ENCODE results near the gene FRS3.

Gene FRS3

GRCh38 chr6:41741625-41742490 is 37.8 kb downstream of the FRS3 start:
- no peak for DNase-seq (ENCODE audit: low read depth)

DNA sequence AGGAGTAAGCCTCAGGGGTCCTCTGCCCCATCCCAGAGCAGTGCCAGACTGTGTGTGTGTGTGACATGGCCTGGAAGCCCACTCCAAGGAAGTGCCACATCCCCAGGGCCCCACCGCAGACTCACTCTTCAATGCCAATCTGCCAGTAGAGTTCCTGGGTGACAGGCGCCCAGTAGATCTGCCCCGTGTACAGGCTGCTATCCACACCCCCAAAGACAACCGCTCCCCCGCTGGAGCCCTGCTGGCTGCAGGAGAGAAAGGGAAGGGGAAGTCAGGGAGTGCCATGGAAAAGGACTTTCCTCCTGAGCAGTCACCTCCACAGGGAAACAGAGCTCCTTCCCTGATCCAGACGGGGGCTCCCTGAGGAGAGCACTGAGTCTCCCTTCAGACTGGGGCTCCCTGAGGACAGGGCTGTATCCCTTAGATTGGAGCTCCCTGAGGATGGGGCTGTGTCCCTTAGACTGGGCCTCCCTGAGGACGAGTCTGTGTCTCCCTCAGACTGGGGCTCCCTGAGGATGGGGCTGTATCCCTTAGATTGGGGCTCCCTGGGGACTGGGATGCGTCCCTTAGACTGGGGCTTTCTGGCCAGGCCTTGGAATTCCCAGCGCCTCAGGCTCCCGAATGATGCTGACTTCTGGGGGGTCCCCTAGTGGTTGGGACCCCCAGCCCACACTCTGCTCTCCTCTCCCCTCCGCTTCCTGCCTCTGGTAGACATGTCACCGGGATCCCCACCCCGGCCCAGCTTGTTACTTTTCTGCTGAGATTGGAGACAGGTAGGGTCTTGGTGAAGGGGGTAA is 39.1 kb downstream of the FRS3 start:
- no peak for DNase-seq (ENCODE audit: low read depth)

- no peak for DNase-seq (ENCODE audit: low read depth)
Measured at GRCh38 chr6:41739041-41739440, 40.7 kb downstream of the FRS3 start.

GRCh38 chr6:41737591-41738130 is 42.0 kb downstream of the FRS3 start:
- no peak for DNase-seq (ENCODE audit: low read depth)

GRCh38 chr6:41736800-41737555 is 42.7 kb downstream of the FRS3 start:
- no peak for DNase-seq (ENCODE audit: low read depth)

GRCh38 chr6:41736186-41736733 is 43.4 kb downstream of the FRS3 start:
- no peak for DNase-seq (ENCODE audit: low read depth)

DNA sequence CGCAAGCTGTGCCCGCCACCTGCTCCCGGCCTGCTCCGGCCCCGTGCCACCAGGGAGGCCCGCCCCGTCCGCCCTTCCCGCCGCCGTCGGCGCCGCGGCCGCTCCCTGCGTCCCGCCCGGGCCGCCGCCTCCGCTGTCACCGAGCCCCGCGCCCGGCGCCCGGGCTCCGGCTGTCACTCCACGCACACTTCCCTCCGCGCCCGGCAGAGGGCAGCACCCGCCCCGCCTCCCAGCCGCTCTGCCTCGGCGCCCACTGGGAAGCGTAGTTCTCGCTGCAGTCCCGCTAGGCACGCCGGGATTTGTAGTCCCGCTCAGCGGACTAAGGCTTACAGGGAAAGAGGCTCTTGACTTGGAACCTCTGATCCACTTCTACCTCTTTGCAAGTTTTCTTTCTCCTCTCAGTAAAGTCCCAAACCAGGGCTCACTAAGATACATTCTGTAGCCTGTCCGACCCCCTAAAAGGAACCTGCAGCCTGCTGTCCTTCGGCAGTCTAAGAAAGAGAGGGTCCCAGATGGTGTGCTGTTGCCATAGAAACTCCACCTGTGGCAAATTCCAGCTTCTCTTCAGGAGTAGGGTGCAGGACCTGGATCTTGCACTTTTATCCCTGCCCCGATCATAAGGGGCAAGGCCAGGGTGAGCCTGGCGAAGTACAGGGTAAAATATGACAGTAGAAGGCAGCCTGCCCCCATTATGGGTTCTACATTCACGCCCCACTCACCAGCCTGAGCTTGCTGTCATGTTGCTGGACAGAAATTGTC is 44.1 kb downstream of the FRS3 start, which contains the start of gene TFEB:
TFEB (minus strand) TSS at position 182 of the 759 bp plus-strand sequence. CDS start 44,395 bp downstream, outside the sequence.
- peak; percentile 94 for DNase-seq (ENCODE audit: low read depth)

DNA sequence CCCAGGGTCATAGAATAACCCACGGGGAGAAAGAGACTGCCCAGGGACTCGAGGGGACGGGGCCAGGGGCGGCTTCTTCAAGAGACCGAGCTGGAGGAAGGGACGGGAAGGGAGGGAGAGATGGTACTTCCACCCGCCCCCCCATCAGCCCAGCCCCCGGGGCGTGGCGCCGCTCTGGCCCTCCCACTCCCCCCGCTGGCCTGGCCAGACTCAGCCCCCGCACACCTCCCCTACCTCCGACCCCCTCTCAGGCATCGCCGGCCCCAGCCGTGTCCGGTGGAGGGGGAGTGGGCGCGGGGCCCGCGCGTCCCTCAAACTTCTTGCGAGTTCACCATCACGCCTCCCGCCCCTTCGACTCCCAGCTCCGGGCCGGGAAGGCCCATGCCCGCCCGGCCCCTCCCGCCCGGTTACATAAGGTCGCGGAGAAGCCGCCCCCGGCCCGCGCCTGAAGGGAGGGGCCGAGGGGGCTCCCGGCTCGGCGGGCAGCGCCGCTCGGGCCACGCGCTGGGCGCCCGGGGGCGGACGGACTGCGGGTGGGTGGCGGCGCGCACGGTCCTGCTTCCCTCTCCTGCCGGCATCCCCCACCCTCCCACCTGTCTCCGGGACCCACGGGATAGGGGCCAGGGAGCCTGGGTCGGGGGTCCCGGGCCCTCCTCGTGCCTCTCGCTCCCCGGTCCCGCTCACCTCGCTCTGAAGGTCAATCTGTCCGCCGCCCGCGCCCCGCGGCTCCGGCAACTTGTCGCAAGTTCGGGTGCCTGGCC is 44.9 kb downstream of the FRS3 start:
- DNase-seq (ENCODE audit: low read depth) = peak; percentile 61

DNA sequence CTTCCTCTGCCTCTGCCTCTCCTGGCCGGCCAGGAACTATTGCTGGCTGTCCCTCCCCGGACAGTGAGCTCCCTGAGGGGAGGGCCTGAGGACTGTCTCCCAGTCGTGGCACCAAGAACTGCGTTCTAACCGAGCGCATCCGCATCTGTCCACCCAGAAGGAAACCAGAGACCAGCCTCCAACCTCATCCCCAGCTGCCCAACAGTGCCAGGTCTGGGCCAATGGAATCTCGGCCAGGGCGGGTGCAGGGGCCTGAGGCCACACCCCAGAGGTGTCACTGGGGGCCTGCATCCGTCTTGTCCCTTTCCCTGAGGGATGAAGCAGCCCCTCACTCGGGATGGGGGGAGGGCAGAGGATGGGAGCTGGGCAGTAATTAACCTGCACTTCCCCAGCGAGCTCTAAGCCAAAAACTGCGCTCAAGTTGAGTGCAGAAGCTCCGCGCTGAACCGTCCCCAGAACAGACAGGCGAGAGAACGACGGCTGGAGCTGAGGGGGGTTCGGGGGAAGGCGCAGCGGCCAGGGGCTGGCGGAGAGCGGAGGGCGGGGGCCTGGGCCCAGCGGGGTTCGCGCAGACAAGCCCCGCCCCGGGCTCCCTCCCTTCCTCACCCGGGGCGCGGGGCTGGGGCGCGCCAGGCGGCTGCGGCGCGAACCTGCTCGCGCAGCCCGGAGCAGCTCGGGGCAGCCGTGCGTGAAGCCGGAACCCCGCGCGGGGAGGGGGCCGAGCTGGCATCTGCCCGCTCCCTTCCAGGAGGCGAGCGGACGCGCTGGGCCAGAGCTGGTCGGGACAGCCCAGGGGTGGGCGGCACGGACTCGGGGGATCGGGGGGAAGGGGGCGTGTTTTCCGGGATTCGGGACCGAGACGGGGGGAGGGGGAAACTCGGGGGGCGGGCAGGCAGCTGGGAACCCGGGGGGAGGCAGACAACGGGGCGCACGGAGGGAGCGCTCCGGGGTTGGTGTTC is 45.7 kb downstream of the FRS3 start:
- peak; percentile 48 for DNase-seq (ENCODE audit: low read depth)

GRCh38 chr6:41733360-41733706 is 46.4 kb downstream of the FRS3 start:
- no peak for DNase-seq (ENCODE audit: low read depth)

DNA sequence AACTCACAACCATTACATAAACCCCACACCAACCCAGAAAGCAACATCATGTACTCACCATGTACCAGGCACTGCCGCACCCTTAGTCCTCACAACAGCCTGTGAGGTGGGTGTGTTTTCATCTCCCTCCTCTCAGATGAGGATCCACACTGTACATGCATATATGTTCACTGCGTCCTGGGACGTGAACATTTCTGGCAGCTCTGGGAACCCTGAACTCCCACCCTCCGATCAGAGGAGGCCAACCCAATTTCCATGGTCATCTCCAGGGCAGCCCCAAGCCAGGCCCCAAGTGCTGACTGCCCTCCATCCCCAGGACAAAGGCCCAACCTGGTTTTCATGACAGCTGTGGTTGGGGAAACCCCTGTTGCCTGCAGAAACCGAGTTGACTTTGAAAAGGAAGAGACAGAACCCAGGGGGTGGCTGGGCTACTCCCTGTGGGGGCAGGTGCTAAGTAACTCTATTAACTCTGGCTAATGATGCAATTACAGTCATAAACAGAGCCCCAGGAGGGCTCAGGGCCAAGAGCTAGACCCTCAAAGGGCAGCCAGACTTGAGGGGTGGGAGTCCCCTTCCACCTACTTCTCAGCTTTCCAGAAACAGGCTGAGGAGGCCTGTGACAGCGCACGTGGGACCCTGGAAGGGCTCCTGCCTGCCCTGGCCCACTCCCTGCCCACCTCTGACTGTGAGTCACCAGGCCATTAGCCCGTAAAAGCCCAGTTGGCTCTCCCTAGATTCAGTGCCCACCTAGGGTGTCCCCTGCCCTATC is 46.9 kb downstream of the FRS3 start:
- peak; percentile 34 for DNase-seq (ENCODE audit: low read depth)

DNA sequence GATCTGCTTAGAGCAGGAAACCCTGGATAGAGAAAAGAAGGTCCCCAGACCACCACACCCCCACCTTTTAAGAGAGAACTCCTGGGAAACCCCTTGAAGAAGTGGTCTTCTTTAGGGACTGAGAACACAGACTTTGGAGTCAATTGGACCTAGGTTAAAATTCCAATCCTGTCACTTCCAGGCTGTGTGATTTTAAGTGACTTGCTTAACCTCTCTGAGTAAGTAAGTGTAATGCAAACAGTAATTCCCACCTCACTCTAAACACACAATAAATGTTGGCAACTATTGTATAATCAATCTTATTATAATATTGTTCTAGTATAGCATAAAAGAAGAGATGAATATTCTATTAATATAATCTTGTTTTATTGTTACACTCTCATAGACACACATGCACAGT is 47.6 kb downstream of the FRS3 start:
- DNase-seq (ENCODE audit: low read depth) = no peak

GRCh38 chr6:41731561-41732086 is 48.1 kb downstream of the FRS3 start:
- no peak for DNase-seq (ENCODE audit: low read depth)

- DNase-seq (ENCODE audit: low read depth) = no peak
Measured at GRCh38 chr6:41730531-41731436, 48.9 kb downstream of the FRS3 start.

GRCh38 chr6:41729624-41730023 is 50.1 kb downstream of the FRS3 start:
- no peak for DNase-seq (ENCODE audit: low read depth)

GRCh38 chr6:41728954-41729353 is 50.7 kb downstream of the FRS3 start:
- no peak for DNase-seq (ENCODE audit: low read depth)

All from activated T-cell treated with anti-CD3 and anti-CD28 coated beads for 48 hours (primary cell).